Astrocyte (in vitro differentiated cells and primary cell): ENCODE data around the gene ETV6. TPM values are rescaled to one million over a fixed set of nuclear protein-coding genes. Genes with fewer than 3 reads are reported as not detected.

Experiments
- DNase-seq: peaks from one replicate; pipeline ENCODE4 v3.0.0-alpha.2; 2010; ENCODE audit warnings: low read depth
- FAIRE-seq: peaks from 2 replicates; lab custom pipeline; 2011; peaks lifted over from hg19 to GRCh38; lab: Jason Lieb, UNC
- H2AFZ ChIP-seq: 2 replicates; pipeline ENCODE4 v1.6.0; 2012; ENCODE audit warnings: low read depth, low read length, inconsistent platforms
- H3K27ac ChIP-seq: 2 replicates; pipeline ENCODE4 v1.5.1; 2011; ENCODE audit warnings: low read depth, low read length, inconsistent platforms
- H3K27me3 ChIP-seq: 2 replicates; pipeline ENCODE4 v1.6.0; 2011; ENCODE audit warnings: low read length, inconsistent platforms; ENCODE audit not compliant: insufficient read depth
- H3K36me3 ChIP-seq: 2 replicates; pipeline ENCODE4 v1.5.1; 2011; ENCODE audit warnings: low read length, inconsistent platforms; ENCODE audit not compliant: insufficient read depth
- H3K4me1 ChIP-seq: 2 replicates; pipeline ENCODE4 v1.5.1; 2011; ENCODE audit warnings: low read length, inconsistent platforms; ENCODE audit not compliant: insufficient read depth
- H3K4me2 ChIP-seq: 2 replicates; pipeline ENCODE4 v1.6.0; 2012; ENCODE audit warnings: low read length, inconsistent platforms
- H3K4me3 ChIP-seq: 2 replicates; pipeline ENCODE4 v1.5.1; 2011; ENCODE audit warnings: low read depth, mild to moderate bottlenecking, low read length, inconsistent platforms; ENCODE audit not compliant: insufficient read depth
- H3K79me2 ChIP-seq: 2 replicates; pipeline ENCODE4 v1.6.0; 2012; ENCODE audit warnings: mild to moderate bottlenecking, low read length, inconsistent platforms; ENCODE audit not compliant: insufficient read depth
- H3K9ac ChIP-seq: 2 replicates; pipeline ENCODE4 v1.6.0; 2012; ENCODE audit warnings: mild to moderate bottlenecking, low read length, inconsistent platforms
- H3K9me3 ChIP-seq: 2 replicates; pipeline ENCODE4 v1.5.1; 2012; ENCODE audit warnings: low read depth, mild to moderate bottlenecking, low read length, inconsistent platforms; ENCODE audit not compliant: insufficient read depth
- H4K20me1 ChIP-seq: 2 replicates; pipeline ENCODE4 v1.6.0; 2012; ENCODE audit warnings: low read length, inconsistent platforms; ENCODE audit not compliant: insufficient read depth
- H3K27ac Mint-ChIP-seq: one replicate; pipeline ENCODE4 v1.8.0; 2021; ENCODE audit warnings: mild to moderate bottlenecking, mixed read lengths; ENCODE audit not compliant: unreplicated experiment
- H3K27me3 Mint-ChIP-seq: one replicate; pipeline ENCODE4 v1.8.0; 2021; ENCODE audit warnings: low read depth, mixed read lengths; ENCODE audit not compliant: unreplicated experiment
- H3K36me3 Mint-ChIP-seq: one replicate; pipeline ENCODE4 v1.8.0; 2021; ENCODE audit warnings: low read depth, mixed read lengths; ENCODE audit not compliant: unreplicated experiment
- H3K4me1 Mint-ChIP-seq: one replicate; pipeline ENCODE4 v1.8.0; 2021; ENCODE audit warnings: low read depth, mixed read lengths; ENCODE audit not compliant: unreplicated experiment
- H3K4me3 Mint-ChIP-seq: one replicate; pipeline ENCODE4 v1.8.0; 2021; ENCODE audit warnings: mild to moderate bottlenecking, moderate library complexity, mixed read lengths; ENCODE audit not compliant: unreplicated experiment
- H3K9me3 Mint-ChIP-seq: one replicate; pipeline ENCODE4 v1.8.0; 2021; ENCODE audit warnings: mild to moderate bottlenecking, mixed read lengths; ENCODE audit not compliant: unreplicated experiment
- EZH2 ChIP-seq: IDR thresholded peaks from 2 replicates; pipeline ENCODE4 v1.6.1; 2012; ENCODE audit warnings: mild to moderate bottlenecking, low read length, inconsistent platforms; ENCODE audit not compliant: insufficient read depth
- total RNA-seq: library from RNA; stranded (reverse); gene quantifications from 2 replicates; pipeline ENCODE4 v1.2.1, GENCODE V29; 2021
- TF ChIP-seq, protein P1 (sequence below): IDR thresholded peaks from 2 replicates; pipeline ENCODE4 v1.5.1; 2011; ENCODE audit warnings: low read depth, mild to moderate bottlenecking, inconsistent platforms, low read length, moderate library complexity; ENCODE audit not compliant: insufficient read depth

The ETV6 gene
- total RNA-seq, 1 donor from 2014 or later: 41.2 TPM

DNA sequence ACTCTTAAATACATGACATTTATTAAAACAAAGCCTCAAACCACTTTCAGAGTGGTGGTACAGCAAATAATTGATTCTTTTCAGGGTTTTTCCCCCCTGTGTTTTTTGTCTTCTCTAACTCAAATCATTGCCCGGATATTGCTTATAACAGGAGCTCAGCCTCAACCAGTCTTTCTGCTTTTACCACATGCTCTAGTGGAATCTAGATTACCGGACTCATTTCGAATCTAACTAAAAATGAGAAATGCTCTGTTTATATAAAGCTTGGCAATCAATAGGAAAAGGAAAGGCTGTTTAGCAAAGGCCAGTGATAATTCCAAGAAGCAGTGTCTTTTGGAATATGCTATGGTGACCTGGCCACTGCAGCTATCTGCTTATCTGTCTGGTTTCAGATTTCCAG lies 161.5 kb downstream of the ETV6 start:
- H3K4me1 Mint-ChIP-seq: peaks cover 50% of the 10 kb centered on the region
- TF ChIP-seq, protein P1, sequence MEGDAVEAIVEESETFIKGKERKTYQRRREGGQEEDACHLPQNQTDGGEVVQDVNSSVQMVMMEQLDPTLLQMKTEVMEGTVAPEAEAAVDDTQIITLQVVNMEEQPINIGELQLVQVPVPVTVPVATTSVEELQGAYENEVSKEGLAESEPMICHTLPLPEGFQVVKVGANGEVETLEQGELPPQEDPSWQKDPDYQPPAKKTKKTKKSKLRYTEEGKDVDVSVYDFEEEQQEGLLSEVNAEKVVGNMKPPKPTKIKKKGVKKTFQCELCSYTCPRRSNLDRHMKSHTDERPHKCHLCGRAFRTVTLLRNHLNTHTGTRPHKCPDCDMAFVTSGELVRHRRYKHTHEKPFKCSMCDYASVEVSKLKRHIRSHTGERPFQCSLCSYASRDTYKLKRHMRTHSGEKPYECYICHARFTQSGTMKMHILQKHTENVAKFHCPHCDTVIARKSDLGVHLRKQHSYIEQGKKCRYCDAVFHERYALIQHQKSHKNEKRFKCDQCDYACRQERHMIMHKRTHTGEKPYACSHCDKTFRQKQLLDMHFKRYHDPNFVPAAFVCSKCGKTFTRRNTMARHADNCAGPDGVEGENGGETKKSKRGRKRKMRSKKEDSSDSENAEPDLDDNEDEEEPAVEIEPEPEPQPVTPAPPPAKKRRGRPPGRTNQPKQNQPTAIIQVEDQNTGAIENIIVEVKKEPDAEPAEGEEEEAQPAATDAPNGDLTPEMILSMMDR: no peak
- no peak for TF ChIP-seq EZH2
- H2AFZ ChIP-seq: no peak overlapping the region
- no peaks in the 10 kb centered on the region for H3K27me3 ChIP-seq
- FAIRE-seq: no peak
- H3K36me3 Mint-ChIP-seq: peaks cover 3% of the 10 kb centered on the region
- no peak for DNase-seq
- no peak overlapping the region for H3K4me2 ChIP-seq
- peaks cover 23% of the 10 kb centered on the region for H3K79me2 ChIP-seq
- H3K36me3 ChIP-seq: no peaks in the 10 kb centered on the region
- no peaks in the 10 kb centered on the region for H4K20me1 ChIP-seq
- H3K9me3 Mint-ChIP-seq: peaks cover 2% of the 10 kb centered on the region
- peaks cover 34% of the 10 kb centered on the region for H3K4me1 ChIP-seq
- no peak overlapping the region for H3K4me3 ChIP-seq
- H3K27ac ChIP-seq: no peak overlapping the region
- no peak overlapping the region for H3K4me3 Mint-ChIP-seq
- peak overlapping the region; percentile 44 for H3K27ac Mint-ChIP-seq
- no peaks in the 10 kb centered on the region for H3K9me3 ChIP-seq
- no peaks in the 10 kb centered on the region for H3K27me3 Mint-ChIP-seq
- no peak overlapping the region for H3K9ac ChIP-seq

DNA sequence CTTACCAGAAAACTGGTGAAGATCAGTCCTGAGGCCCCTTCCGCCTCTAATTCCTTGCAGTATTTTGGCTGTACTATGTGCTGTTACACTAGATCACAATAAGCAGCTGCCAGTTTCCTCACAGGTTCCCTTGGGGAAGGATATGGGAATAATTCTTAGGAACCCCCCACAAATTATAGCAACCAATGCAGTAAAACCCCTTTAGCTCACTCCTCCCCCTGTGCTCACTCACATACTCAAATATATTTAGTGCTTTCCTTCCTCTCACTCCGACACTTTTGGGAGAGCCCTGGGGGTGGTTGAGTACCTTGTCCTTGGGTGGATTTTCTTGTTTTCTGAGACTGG lies 162.7 kb downstream of the ETV6 start:
- Histone ChIP-seq H4K20me1 (no peaks in the 10 kb centered on the region), H3K4me1 (peaks cover 34% of the 10 kb centered on the region), H3K4me3 (no peak overlapping the region), H3K9me3 (no peaks in the 10 kb centered on the region), H3K79me2 (peaks cover 26% of the 10 kb centered on the region), H3K27ac (peak overlapping the region; percentile 61), H3K4me2 (peak overlapping the region; percentile 80), H3K36me3 (no peaks in the 10 kb centered on the region), H2AFZ (no peak overlapping the region), H3K27me3 (no peaks in the 10 kb centered on the region), H3K9ac (peak overlapping the region; percentile 71)
- no peak for TF ChIP-seq EZH2
- TF ChIP-seq, protein P1: no peak
- H3K27ac Mint-ChIP-seq: peak overlapping the region; percentile 100
- DNase-seq (no peak), FAIRE-seq (no peak)
- peaks cover 3% of the 10 kb centered on the region for H3K36me3 Mint-ChIP-seq
- H3K4me3 Mint-ChIP-seq: peak overlapping the region; percentile 75
- peaks cover 50% of the 10 kb centered on the region for H3K4me1 Mint-ChIP-seq
- no peaks in the 10 kb centered on the region for H3K27me3 Mint-ChIP-seq
- H3K9me3 Mint-ChIP-seq: peaks cover 2% of the 10 kb centered on the region

DNA sequence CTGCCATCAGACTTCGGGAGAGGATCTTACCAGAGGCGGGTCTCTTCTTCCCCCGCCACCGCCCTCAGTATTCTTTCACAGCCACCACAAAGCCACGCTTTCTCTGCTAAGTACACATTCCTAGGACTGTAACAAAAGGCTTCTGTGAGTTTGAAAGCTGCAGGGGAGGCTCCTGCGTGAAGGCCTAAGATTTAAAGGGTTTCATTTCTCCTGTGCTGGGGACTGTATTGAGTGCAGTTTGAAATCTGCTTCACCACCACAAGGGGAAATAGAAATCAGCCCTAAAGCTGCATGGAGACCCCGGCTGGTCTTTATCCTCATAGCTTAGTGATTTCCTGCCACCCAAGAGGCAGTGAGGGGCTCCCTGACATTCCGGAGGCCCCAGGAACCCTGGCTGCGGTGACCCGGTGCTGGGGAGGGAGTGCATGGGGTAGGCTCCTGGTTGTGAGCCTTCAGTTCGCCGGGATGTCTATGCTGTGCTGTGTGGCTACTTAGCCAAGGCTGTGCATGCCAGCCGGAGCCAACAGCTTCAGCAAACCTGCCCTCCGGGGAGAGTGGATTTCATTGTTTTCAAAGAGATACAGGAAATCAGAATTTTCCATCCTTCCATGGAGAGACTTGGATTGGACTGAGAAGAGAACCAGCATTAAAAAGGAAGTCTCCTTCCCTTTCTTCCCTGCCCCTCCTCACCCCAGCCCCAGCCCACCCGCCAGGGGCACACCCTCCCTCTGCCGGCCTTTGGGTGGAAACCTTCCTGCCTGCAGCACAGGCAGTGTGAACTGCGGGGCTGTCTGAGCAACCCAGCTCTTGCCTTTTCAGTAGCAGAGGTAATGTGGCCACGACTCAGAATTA lies 163.3 kb downstream of the ETV6 start:
- Mint-ChIP-seq H3K27ac (peak overlapping the region; percentile 100), H3K4me3 (peak overlapping the region; percentile 75)
- no peak for FAIRE-seq

More for the DNA sequence above, 163.3 kb downstream of the ETV6 start:
- peak overlapping the region; percentile 80 for H3K4me2 ChIP-seq
- H4K20me1 ChIP-seq: no peaks in the 10 kb centered on the region
- peaks cover 3% of the 10 kb centered on the region for H3K36me3 Mint-ChIP-seq
- peaks cover 26% of the 10 kb centered on the region for H3K79me2 ChIP-seq
- H3K36me3 ChIP-seq: no peaks in the 10 kb centered on the region
- no peaks in the 10 kb centered on the region for H3K9me3 ChIP-seq
- peak overlapping the region; percentile 32 for H3K4me3 ChIP-seq
- peaks cover 2% of the 10 kb centered on the region for H3K9me3 Mint-ChIP-seq
- peak overlapping the region; percentile 61 for H3K27ac ChIP-seq
- peaks cover 53% of the 10 kb centered on the region for H3K4me1 Mint-ChIP-seq
- no peaks in the 10 kb centered on the region for H3K27me3 Mint-ChIP-seq
- no peak overlapping the region for H2AFZ ChIP-seq
- H3K9ac ChIP-seq: peak overlapping the region; percentile 71
- TF ChIP-seq, protein P1: peak; percentile 2
- no peak for TF ChIP-seq EZH2
- H3K27me3 ChIP-seq: no peaks in the 10 kb centered on the region
- H3K4me1 ChIP-seq: peaks cover 34% of the 10 kb centered on the region
- DNase-seq: no peak
